B cell (primary cell): ENCODE measurements around the gene LRRN2. TPM values are rescaled to one million over a fixed set of nuclear protein-coding genes. Genes with fewer than 3 reads are reported as not detected.

Experiments
- ATAC-seq: fragments of 200-7000 bp; cut with Tn5 transposase; one replicate; pipeline ENCODE4 v1.10.0; 2021; ENCODE audit warnings: low read depth, mild to moderate bottlenecking, moderate number of reproducible peaks, moderate library complexity
- CTCF ChIA-PET: fragments of 350-600 bp; sonication (Branson Sonifier 250); formaldehyde crosslinking; loops from one replicate; lab custom pipeline; 2021; ENCODE audit warnings: antibody characterized with exemption, inconsistent platforms; lab: Charles Lee
- POLR2A ChIA-PET: fragments of 350-600 bp; sonication (Branson Sonifier 250); formaldehyde crosslinking; loops from one replicate; lab custom pipeline; 2021; ENCODE audit warnings: antibody characterized with exemption; lab: Charles Lee
- DNase-seq: peaks from one replicate; pipeline ENCODE4 v3.0.0; 2013
- H2AFZ ChIP-seq: 2 replicates; pipeline ENCODE4 v1.6.1; 2012; ENCODE audit warnings: mild to moderate bottlenecking, low read depth, low read length; ENCODE audit not compliant: insufficient read depth, poor library complexity, severe bottlenecking
- H3K27ac ChIP-seq, 2 donors: 1 replicate in 1 of 2; 2 replicates in 1 of 2; pipeline ENCODE4 v1.5.1; 2012 to 2013; ENCODE audit warnings: low read length in 2 of 2, mild to moderate bottlenecking in 2 of 2, moderate library complexity in 1 of 2
- H3K27me3 ChIP-seq, 4 experiments: fragments of 200-600 bp in 1 of 4; sonication (generic) in 1 of 4; replicated peaks in 1 of 4; 1 replicate in 2 of 4; 2 replicates in 2 of 4; pipeline versions ENCODE4 v1.6.1 to v1.7.0; 2013 to 2016; ENCODE audit warnings: low read length in 3 of 4, mild to moderate bottlenecking in 2 of 4, mixed read lengths in 1 of 4, moderate library complexity in 1 of 4; ENCODE audit not compliant: insufficient read depth in 4 of 4, control insufficient read depth in 3 of 4; ENCODE audit errors: control extremely low read depth in 1 of 4
- H3K36me3 ChIP-seq, 2 experiments: replicated peaks in 1 of 2; 1 replicate in 1 of 2; 2 replicates in 1 of 2; pipeline versions ENCODE4 v1.6.1 to v1.7.1; 2013; ENCODE audit warnings: low read length in 1 of 2; ENCODE audit not compliant: insufficient read depth in 2 of 2, control insufficient read depth in 1 of 2; ENCODE audit errors: control extremely low read depth in 1 of 2, extremely low read depth in 1 of 2
- H3K4me1 ChIP-seq, 2 donors: fragments of 200-600 bp in 1 of 2; sonication (generic) in 1 of 2; 1 replicate in 1 of 2; 2 replicates in 1 of 2; pipeline versions ENCODE4 v1.5.1 to v1.6.1; 2013 to 2017; ENCODE audit warnings: low read length in 2 of 2; ENCODE audit not compliant: control insufficient read depth in 2 of 2, insufficient read depth in 2 of 2
- H3K4me2 ChIP-seq: replicated peaks from 2 replicates; pipeline ENCODE3; 2012; ENCODE audit warnings: mild to moderate bottlenecking, low read depth, low read length; ENCODE audit not compliant: poor library complexity, severe bottlenecking
- H3K4me3 ChIP-seq, 5 experiments: fragments of 200-600 bp in 1 of 5; sonication (generic) in 1 of 5; 1 replicate in 3 of 5; 2 replicates in 2 of 5; pipeline versions ENCODE4 v1.5.1 to v1.7.0; 2011 to 2016; ENCODE audit warnings: low read length in 4 of 5, mild to moderate bottlenecking in 4 of 5, low read depth in 2 of 5, control low read depth in 1 of 5, moderate library complexity in 1 of 5; ENCODE audit not compliant: insufficient read depth in 1 of 5; ENCODE audit errors: control extremely low read depth in 1 of 5, extremely low read depth in 1 of 5
- H3K79me2 ChIP-seq: fragments of 200-600 bp; sonication (generic); one replicate; pipeline ENCODE4 v1.6.0; 2016; ENCODE audit warnings: low read length; ENCODE audit not compliant: control insufficient read depth, insufficient read depth
- H3K9ac ChIP-seq: fragments of 200-600 bp; sonication (generic); 2 replicates; pipeline ENCODE4 v1.6.1; 2017; ENCODE audit warnings: mild to moderate bottlenecking, low read length, moderate library complexity
- H3K9me3 ChIP-seq, 3 donors: one replicate each; pipeline versions ENCODE4 v1.6.1 to v1.7.1; 2013; ENCODE audit warnings: low read length in 2 of 3; ENCODE audit not compliant: control insufficient read depth in 2 of 3, insufficient read depth in 1 of 3; ENCODE audit errors: control extremely low read depth in 1 of 3
- H4K20me1 ChIP-seq: 2 replicates; pipeline ENCODE4 v1.6.0; 2012; ENCODE audit warnings: mild to moderate bottlenecking, low read length; ENCODE audit not compliant: insufficient read depth, control insufficient read depth, poor library complexity, severe bottlenecking
- H3K27ac Mint-ChIP-seq: one replicate; pipeline ENCODE4 v1.8.0; 2021; ENCODE audit warnings: mixed read lengths
- H3K27me3 Mint-ChIP-seq: one replicate; pipeline ENCODE4 v1.8.0; 2021; ENCODE audit warnings: mixed read lengths
- H3K4me1 Mint-ChIP-seq: one replicate; pipeline ENCODE4 v1.8.0; 2021; ENCODE audit warnings: mixed read lengths
- H3K4me3 Mint-ChIP-seq: one replicate; pipeline ENCODE4 v1.8.0; 2021; ENCODE audit warnings: mixed read lengths
- H3K9me3 Mint-ChIP-seq: one replicate; pipeline ENCODE4 v1.8.0; 2022; ENCODE audit warnings: mixed read lengths; ENCODE audit not compliant: insufficient read depth
- CTCF ChIP-seq: fragments of 200-600 bp; IDR thresholded peaks from one replicate; pipeline ENCODE4 v1.8.0; 2022; ENCODE audit warnings: antibody characterized with exemption, mild to moderate bottlenecking
- EZH2 ChIP-seq: IDR thresholded peaks from 2 replicates; pipeline ENCODE4 v1.6.1; 2012; ENCODE audit warnings: borderline replicate concordance, low read depth, mild to moderate bottlenecking, moderate library complexity, low read length; ENCODE audit not compliant: insufficient read depth, poor library complexity, severe bottlenecking
- WGBS: methylation state at CpG from one replicate; pipeline ENCODE4 v1.1.5; 2013; ENCODE audit warnings: missing lambda C conversion rate; ENCODE audit not compliant: insufficient coverage; 5-methylcytosine and 5-hydroxymethylcytosine counted together
- intact Hi-C: fragments of 100-400 bp; cut with micrococcal nuclease; formaldehyde crosslinking; loops from one replicate; pipeline ENCODE4 v1.10.0; 2022
- polyA plus RNA-seq: library from polyadenylated mRNA; depleted of rRNA; stranded (reverse); fragments of >200 nt; gene quantifications from 2 replicates; pipeline ENCODE4 v1.2.3, GENCODE V29; 2012
- total RNA-seq, 2 donors: library from RNA; stranded (reverse); fragments of 120-200 nt in 1 of 2; gene quantifications; 1 replicate in 1 of 2; 2 replicates in 1 of 2; pipeline versions ENCODE4 v1.2.3 to v1.2.4, GENCODE V29; 2013 to 2022

The LRRN2 gene
- total and polyA plus RNA-seq, 2 donors (not counting 1 experiment from before 2014, with no cell fraction given) = not detected

GRCh38 chr1:204626381-204626780 lies 59.2 kb downstream of the LRRN2 start:
- Histone ChIP-seq H3K4me1 (no peaks in the 10 kb centered on the region), H3K79me2 (no peaks in the 10 kb centered on the region), H2AFZ (no peak overlapping the region), H3K9ac (no peak overlapping the region), H3K27me3 (peaks cover 0 to 10% (median 3%) of the 10 kb centered on the region in 4 experiments), H3K27ac (no peak overlapping the region), H3K4me3 (no peak overlapping the region), H3K9me3 (peaks cover 0 to 6% (median 0%) of the 10 kb centered on the region in 3 donors), H3K4me2 (no peak overlapping the region), H3K36me3 (no peaks in the 10 kb centered on the region), H4K20me1 (no peaks in the 10 kb centered on the region)
- no peaks in the 10 kb centered on the region for H3K9me3 Mint-ChIP-seq
- peaks cover 26% of the 10 kb centered on the region for H3K27me3 Mint-ChIP-seq
- H3K4me1 Mint-ChIP-seq = no peaks in the 10 kb centered on the region
- POLR2A ChIA-PET = no interaction called here
- H3K4me3 Mint-ChIP-seq = no peak overlapping the region
- intact Hi-C loops = loop anchor here (10.0 kb wide), 1 partner anchor 62 kb away; no protein-coding TSS in a partner anchor
- ATAC-seq = no peak
- CTCF ChIA-PET = no interaction called here
- no peak for DNase-seq
- WGBS = 49% methylated on average over 5 of the region's 7 CpGs
- TF ChIP-seq CTCF (no peak), EZH2 (no peak)
- no peak overlapping the region for H3K27ac Mint-ChIP-seq

- no peaks in the 10 kb centered on the region for H3K36me3 ChIP-seq
These were observed 60.8 kb downstream of the LRRN2 start for GRCh38 chr1:204624631-204625216.

More at GRCh38 chr1:204624631-204625216, 60.8 kb downstream of the LRRN2 start:
- H3K27me3 Mint-ChIP-seq = peaks cover 13% of the 10 kb centered on the region
- no peaks in the 10 kb centered on the region for H3K9me3 Mint-ChIP-seq
- TF ChIP-seq EZH2 (no peak), CTCF (no peak)
- no peak overlapping the region for H3K27ac Mint-ChIP-seq
- H3K27ac ChIP-seq = no peak overlapping the region
- WGBS = 90% methylated on average over 2 of the region's 12 CpGs
- no peak overlapping the region for H3K4me2 ChIP-seq
- ATAC-seq (no peak), DNase-seq (no peak)
- ChIA-PET CTCF (interaction anchor here (1.3 to 1.7 kb wide), 2 partner anchors 14 to 58 kb away, joined by 3 to 11 read pairs; no protein-coding TSS in a partner anchor), POLR2A (no interaction called here)
- H2AFZ ChIP-seq = no peak overlapping the region
- H3K4me1 Mint-ChIP-seq = no peaks in the 10 kb centered on the region
- H3K79me2 ChIP-seq = no peaks in the 10 kb centered on the region
- no peak overlapping the region for H3K4me3 ChIP-seq
- no peaks in the 10 kb centered on the region for H3K4me1 ChIP-seq
- H3K9me3 ChIP-seq = no peaks in the 10 kb centered on the region
- H3K27me3 ChIP-seq = no peaks in the 10 kb centered on the region
- H3K4me3 Mint-ChIP-seq = no peak overlapping the region
- H3K9ac ChIP-seq = no peak overlapping the region
- H4K20me1 ChIP-seq = no peaks in the 10 kb centered on the region
- intact Hi-C loops = loop anchor here (10.0 kb wide), 1 partner anchor 60 kb away; no protein-coding TSS in a partner anchor
